ENCODE data around the gene TAF10. TPM values are rescaled to one million over a fixed set of nuclear protein-coding genes. Genes with fewer than 3 reads are reported as not detected.
A peak's percentile ranks its signal among the peaks of the same experiment; 100 is the strongest.

TAF10 gene
- total and polyA plus RNA-seq, 2 of the 13 experiments (the other 11 are each of a cell fraction or from before 2014, with no cell fraction given) = 71.3 to 134 TPM

DNA sequence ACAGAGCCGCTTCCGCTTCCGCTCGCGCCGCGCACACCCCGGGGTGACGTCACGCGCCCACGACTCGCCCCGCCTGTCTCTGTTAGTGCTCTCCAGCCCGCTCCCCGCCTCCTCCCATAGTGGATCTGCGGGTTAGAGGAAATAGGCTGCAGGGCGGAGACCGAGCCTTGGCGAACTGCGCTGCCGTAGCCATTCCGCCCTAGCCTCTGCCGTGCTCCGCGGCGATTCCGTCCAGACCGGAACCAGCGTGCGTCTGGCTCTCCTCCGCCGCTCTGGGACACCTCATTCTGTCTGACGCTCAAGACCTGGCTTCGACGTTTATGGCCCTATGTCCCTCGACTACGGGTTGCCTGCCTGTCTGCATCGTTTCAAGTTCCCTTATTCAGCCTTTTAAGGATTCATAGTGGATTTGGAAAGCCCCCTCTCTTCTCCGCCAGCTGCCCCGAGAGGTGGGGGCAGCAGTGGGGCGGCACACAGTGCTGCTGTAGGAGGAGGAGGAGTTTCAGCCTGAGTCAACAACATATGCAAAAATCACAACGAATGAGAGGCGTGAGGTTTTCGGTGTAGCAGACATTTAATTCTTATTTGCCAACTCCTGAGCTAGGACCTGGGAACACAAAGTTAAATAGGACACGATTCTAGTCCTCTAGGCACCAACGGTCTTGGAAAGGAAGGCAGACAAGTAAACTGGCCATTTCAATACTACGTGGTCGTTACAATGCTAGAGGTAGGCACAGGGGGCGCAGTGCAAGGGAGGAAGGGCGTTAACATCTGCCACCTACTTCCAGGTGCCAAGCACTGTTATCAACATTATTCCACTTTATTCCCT, at the start of gene TAF10 (continued):
- TF ChIP-seq, protein P1, sequence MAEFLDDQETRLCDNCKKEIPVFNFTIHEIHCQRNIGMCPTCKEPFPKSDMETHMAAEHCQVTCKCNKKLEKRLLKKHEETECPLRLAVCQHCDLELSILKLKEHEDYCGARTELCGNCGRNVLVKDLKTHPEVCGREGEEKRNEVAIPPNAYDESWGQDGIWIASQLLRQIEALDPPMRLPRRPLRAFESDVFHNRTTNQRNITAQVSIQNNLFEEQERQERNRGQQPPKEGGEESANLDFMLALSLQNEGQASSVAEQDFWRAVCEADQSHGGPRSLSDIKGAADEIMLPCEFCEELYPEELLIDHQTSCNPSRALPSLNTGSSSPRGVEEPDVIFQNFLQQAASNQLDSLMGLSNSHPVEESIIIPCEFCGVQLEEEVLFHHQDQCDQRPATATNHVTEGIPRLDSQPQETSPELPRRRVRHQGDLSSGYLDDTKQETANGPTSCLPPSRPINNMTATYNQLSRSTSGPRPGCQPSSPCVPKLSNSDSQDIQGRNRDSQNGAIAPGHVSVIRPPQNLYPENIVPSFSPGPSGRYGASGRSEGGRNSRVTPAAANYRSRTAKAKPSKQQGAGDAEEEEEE (CRISPR knock-in tag; IDR thresholded peaks at IDR 0.05; ENCODE audit: borderline replicate concordance) = no peak
- TF ChIP-seq, protein P2, sequence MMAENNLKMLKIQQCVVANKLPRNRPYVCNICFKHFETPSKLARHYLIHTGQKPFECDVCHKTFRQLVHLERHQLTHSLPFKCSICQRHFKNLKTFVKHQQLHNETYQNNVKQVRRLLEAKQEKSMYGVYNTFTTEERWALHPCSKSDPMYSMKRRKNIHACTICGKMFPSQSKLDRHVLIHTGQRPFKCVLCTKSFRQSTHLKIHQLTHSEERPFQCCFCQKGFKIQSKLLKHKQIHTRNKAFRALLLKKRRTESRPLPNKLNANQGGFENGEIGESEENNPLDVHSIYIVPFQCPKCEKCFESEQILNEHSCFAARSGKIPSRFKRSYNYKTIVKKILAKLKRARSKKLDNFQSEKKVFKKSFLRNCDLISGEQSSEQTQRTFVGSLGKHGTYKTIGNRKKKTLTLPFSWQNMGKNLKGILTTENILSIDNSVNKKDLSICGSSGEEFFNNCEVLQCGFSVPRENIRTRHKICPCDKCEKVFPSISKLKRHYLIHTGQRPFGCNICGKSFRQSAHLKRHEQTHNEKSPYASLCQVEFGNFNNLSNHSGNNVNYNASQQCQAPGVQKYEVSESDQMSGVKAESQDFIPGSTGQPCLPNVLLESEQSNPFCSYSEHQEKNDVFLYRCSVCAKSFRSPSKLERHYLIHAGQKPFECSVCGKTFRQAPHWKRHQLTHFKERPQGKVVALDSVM (CRISPR knock-in tag; IDR thresholded peaks at IDR 0.05) = peak; percentile 52; the same call in 1 of the 2 replicates
- TF ChIP-seq ZNF597 (CRISPR knock-in tag; IDR thresholded peaks at IDR 0.05) (no peak), SNAI1 (CRISPR knock-in tag; IDR thresholded peaks at IDR 0.05; ENCODE audit: borderline replicate concordance) (peak; percentile 66; the same call in 1 of the 2 replicates), HNRNPLL (IDR thresholded peaks at IDR 0.05; ENCODE audit: low read depth, low read length, poor library complexity, severe bottlenecking) (peak; percentile 99), SMYD3 (CRISPR knock-in tag; IDR thresholded peaks at IDR 0.05) (no peak), NCOA2 (CRISPR knock-in tag; IDR thresholded peaks at IDR 0.05) (no peak; the same call in 1 of the 2 replicates), MTA3 (CRISPR knock-in tag; IDR thresholded peaks at IDR 0.05) (no peak), ZNF468 (CRISPR knock-in tag; IDR thresholded peaks at IDR 0.05) (no peak), XRCC5 (optimal IDR thresholded peaks at IDR 0.05; ENCODE audit: low read length) (peak; percentile 58), HDAC6 (IDR thresholded peaks at IDR 0.05; ENCODE audit: low read depth, low read length) (no peak), ZNF816 (CRISPR knock-in tag; IDR thresholded peaks at IDR 0.05; ENCODE audit: borderline replicate concordance) (peak; percentile 38; the same call in 1 of the 2 replicates), MBNL3 (CRISPR knock-in tag; conservative IDR thresholded peaks at IDR 0.05) (no peak), ZNF569 (CRISPR knock-in tag; IDR thresholded peaks at IDR 0.05; ENCODE audit: borderline replicate concordance) (no peak), NCOA5 (CRISPR knock-in tag; IDR thresholded peaks at IDR 0.05) (no peak), ZNF451 (CRISPR knock-in tag; IDR thresholded peaks at IDR 0.05) (peak; percentile 70; the same call in 1 of the 2 replicates), HDAC2 (CRISPR knock-in tag; IDR thresholded peaks at IDR 0.05) (no peak)
- TF ChIP-seq, protein P3, sequence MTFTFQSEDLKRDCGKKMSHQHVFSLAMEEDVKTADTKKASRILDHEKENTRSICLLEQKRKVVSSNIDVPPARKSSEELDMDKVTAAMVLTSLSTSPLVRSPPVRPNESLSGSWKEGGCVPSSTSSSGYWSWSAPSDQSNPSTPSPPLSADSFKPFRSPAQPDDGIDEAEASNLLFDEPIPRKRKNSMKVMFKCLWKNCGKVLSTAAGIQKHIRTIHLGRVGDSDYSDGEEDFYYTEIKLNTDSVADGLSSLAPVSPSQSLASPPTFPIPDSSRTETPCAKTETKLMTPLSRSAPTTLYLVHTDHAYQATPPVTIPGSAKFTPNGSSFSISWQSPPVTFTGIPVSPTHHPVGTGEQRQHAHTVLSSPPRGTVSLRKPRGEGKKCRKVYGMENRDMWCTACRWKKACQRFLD (CRISPR knock-in tag; IDR thresholded peaks at IDR 0.05; ENCODE audit: borderline replicate concordance) = no peak
- TF ChIP-seq, protein P4, sequence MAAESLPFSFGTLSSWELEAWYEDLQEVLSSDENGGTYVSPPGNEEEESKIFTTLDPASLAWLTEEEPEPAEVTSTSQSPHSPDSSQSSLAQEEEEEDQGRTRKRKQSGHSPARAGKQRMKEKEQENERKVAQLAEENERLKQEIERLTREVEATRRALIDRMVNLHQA (CRISPR knock-in tag; IDR thresholded peaks at IDR 0.05) = no peak
- TF ChIP-seq, protein P5, sequence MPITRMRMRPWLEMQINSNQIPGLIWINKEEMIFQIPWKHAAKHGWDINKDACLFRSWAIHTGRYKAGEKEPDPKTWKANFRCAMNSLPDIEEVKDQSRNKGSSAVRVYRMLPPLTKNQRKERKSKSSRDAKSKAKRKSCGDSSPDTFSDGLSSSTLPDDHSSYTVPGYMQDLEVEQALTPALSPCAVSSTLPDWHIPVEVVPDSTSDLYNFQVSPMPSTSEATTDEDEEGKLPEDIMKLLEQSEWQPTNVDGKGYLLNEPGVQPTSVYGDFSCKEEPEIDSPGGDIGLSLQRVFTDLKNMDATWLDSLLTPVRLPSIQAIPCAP (CRISPR knock-in tag; IDR thresholded peaks at IDR 0.05; ENCODE audit: low read depth) = 0 out of 2 replicates have a peak, but pooled peaks have one; percentile 60

Data from HepG2 (cell line).